Measurements from ENCODE around the gene LSM11. TPM values are rescaled to one million over a fixed set of nuclear protein-coding genes. Genes with fewer than 3 reads are reported as not detected.

Gene LSM11
- total RNA-seq, 2 donors from 2014 or later: 3.7 to 4.5 TPM

- no peak overlapping the region for H3K4me3 ChIP-seq (ENCODE audit: low read length)
- H3K9ac ChIP-seq (ENCODE audit: extremely low read depth, low read length, poor library complexity, severe bottlenecking): no peak overlapping the region
- no peaks in the 10 kb centered on the region for H3K9me3 ChIP-seq (ENCODE audit: control insufficient read depth, low read length)
- 91% methylated on average over 1 of the region's 1 CpG; no CpG with 5 or more reads in 1 of the 2 experiments for WGBS, 2 experiments (ENCODE audit: insufficient coverage in 1 of 2, insufficient read length in 1 of 2)
- H3K27ac Mint-ChIP-seq: no peak overlapping the region
- H3K27me3 ChIP-seq (ENCODE audit: control insufficient read depth, insufficient read depth, low read length, poor library complexity, severe bottlenecking): no peaks in the 10 kb centered on the region
- peaks cover 7% of the 10 kb centered on the region for H3K36me3 Mint-ChIP-seq (ENCODE audit: low read depth)
- no peaks in the 10 kb centered on the region for H3K27me3 Mint-ChIP-seq (ENCODE audit: insufficient read depth)
- peaks cover 13% of the 10 kb centered on the region for H3K36me3 ChIP-seq (ENCODE audit: control insufficient read depth, insufficient read depth, low read length)
- TF ChIP-seq CTCF (conservative IDR thresholded peaks at IDR 0.05): no peak
- H3K4me3 Mint-ChIP-seq: no peak overlapping the region
- H3K4me1 ChIP-seq (ENCODE audit: control insufficient read depth, insufficient read depth, low read length): no peaks in the 10 kb centered on the region
- no peak overlapping the region for H3K27ac ChIP-seq (ENCODE audit: low read depth, low read length)
- H3K4me1 Mint-ChIP-seq: no peaks in the 10 kb centered on the region
- no peaks in the 10 kb centered on the region for H3K9me3 Mint-ChIP-seq
- no peak for DNase-seq
These were observed 15.2 kb downstream of the LSM11 start for GRCh38 chr5:157758706-157759105.

- no peaks in the 10 kb centered on the region for H3K9me3 ChIP-seq (ENCODE audit: control insufficient read depth, low read length)
- Mint-ChIP-seq H3K4me1 (no peaks in the 10 kb centered on the region), H3K4me3 (no peak overlapping the region), H3K27me3 (ENCODE audit: insufficient read depth) (no peaks in the 10 kb centered on the region), H3K9me3 (no peaks in the 10 kb centered on the region), H3K27ac (no peak overlapping the region), H3K36me3 (ENCODE audit: low read depth) (no peaks in the 10 kb centered on the region)
- no peak overlapping the region for H3K4me3 ChIP-seq (ENCODE audit: low read length)
- TF ChIP-seq CTCF (conservative IDR thresholded peaks at IDR 0.05): peak; percentile 89
- H3K4me1 ChIP-seq (ENCODE audit: control insufficient read depth, insufficient read depth, low read length): no peaks in the 10 kb centered on the region
- no peaks in the 10 kb centered on the region for H3K36me3 ChIP-seq (ENCODE audit: control insufficient read depth, insufficient read depth, low read length)
- 56 to 61% methylated on average over 8 to 10 of the region's 10 CpGs for WGBS, 2 experiments (ENCODE audit: insufficient coverage in 1 of 2, insufficient read length in 1 of 2)
- no peaks in the 10 kb centered on the region for H3K27me3 ChIP-seq (ENCODE audit: control insufficient read depth, insufficient read depth, low read length, poor library complexity, severe bottlenecking)
- no peak overlapping the region for H3K9ac ChIP-seq (ENCODE audit: extremely low read depth, low read length, poor library complexity, severe bottlenecking)
- H3K27ac ChIP-seq (ENCODE audit: low read depth, low read length): no peak overlapping the region
- peak; percentile 62 for DNase-seq
These were observed 18.4 kb downstream of the LSM11 start for GRCh38 chr5:157761690-157762621.

- TF ChIP-seq CTCF (conservative IDR thresholded peaks at IDR 0.05): no peak
- no peak for DNase-seq
- Mint-ChIP-seq H3K27ac (no peak overlapping the region), H3K4me1 (no peaks in the 10 kb centered on the region), H3K27me3 (ENCODE audit: insufficient read depth) (no peaks in the 10 kb centered on the region), H3K4me3 (no peak overlapping the region), H3K36me3 (ENCODE audit: low read depth) (no peaks in the 10 kb centered on the region), H3K9me3 (no peaks in the 10 kb centered on the region)
- H3K9ac ChIP-seq (ENCODE audit: extremely low read depth, low read length, poor library complexity, severe bottlenecking): no peak overlapping the region
- no peak overlapping the region for H3K27ac ChIP-seq (ENCODE audit: low read depth, low read length)
- H3K4me1 ChIP-seq (ENCODE audit: control insufficient read depth, insufficient read depth, low read length): no peaks in the 10 kb centered on the region
- no peaks in the 10 kb centered on the region for H3K36me3 ChIP-seq (ENCODE audit: control insufficient read depth, insufficient read depth, low read length)
- no peaks in the 10 kb centered on the region for H3K27me3 ChIP-seq (ENCODE audit: control insufficient read depth, insufficient read depth, low read length, poor library complexity, severe bottlenecking)
- H3K4me3 ChIP-seq (ENCODE audit: low read length): no peak overlapping the region
- no peaks in the 10 kb centered on the region for H3K9me3 ChIP-seq (ENCODE audit: control insufficient read depth, low read length)
- WGBS, 2 experiments (ENCODE audit: insufficient coverage in 1 of 2, insufficient read length in 1 of 2): 90 to 95% methylated on average over 3 to 6 of the region's 6 CpGs
These were observed 21.0 kb downstream of the LSM11 start for GRCh38 chr5:157764531-157764930.

Measured in endodermal cell (in vitro differentiated cells).